Left lung (tissue), 10 donors: ENCODE results near the gene RDM1. TPM values are rescaled to one million over a fixed set of nuclear protein-coding genes. Genes with fewer than 3 reads are reported as not detected.
"Not testable (repeated sequence)": the region's sequence is repeated elsewhere in the genome, so short reads cannot be mapped to it uniquely, and the experiment has no call there.

Source experiments
- ATAC-seq: fragments of 200-7000 bp; cut with Tn5 transposase; one replicate; pipeline ENCODE4 v1.9.1; 2020; ENCODE audit warnings: moderate library complexity
- DNase-seq, 4 donors: peaks; one replicate each; pipeline ENCODE4 v3.0.0-alpha.2; 2013 to 2020
- H3K27ac ChIP-seq, 2 donors: fragments of 200-600 bp; sonication (generic) in 1 of 2; one replicate each; pipeline versions ENCODE4 v1.5.0 to v1.8.0; 2020 to 2021
- H3K27me3 ChIP-seq, 2 donors: fragments of 200-600 bp; sonication (generic) in 1 of 2; one replicate each; pipeline versions ENCODE4 v1.5.0 to v1.8.0; 2020 to 2021
- H3K36me3 ChIP-seq, 2 donors: fragments of 200-600 bp; sonication (generic) in 1 of 2; one replicate each; pipeline versions ENCODE4 v1.5.0 to v1.8.0; 2020 to 2021
- H3K4me1 ChIP-seq, 2 donors: fragments of 200-600 bp; one replicate each; pipeline ENCODE4 v1.8.0; 2021
- H3K4me3 ChIP-seq, 2 donors: fragments of 200-600 bp; sonication (generic) in 1 of 2; one replicate each; pipeline versions ENCODE4 v1.5.0 to v1.8.0; 2020 to 2021; ENCODE audit warnings: mild to moderate bottlenecking in 1 of 2
- H3K9me3 ChIP-seq, 2 donors: fragments of 200-600 bp; sonication (generic) in 1 of 2; one replicate each; pipeline versions ENCODE4 v1.5.0 to v1.8.0; 2020 to 2021
- intact Hi-C, 2 donors: fragments of 100-400 bp; cut with DNase I; formaldehyde crosslinking; loops; one replicate each; pipeline versions ENCODE4 v1.11.2 to v1.14.2; 2022
- polyA plus RNA-seq, 6 donors: library from polyadenylated mRNA; unstranded; fragments of 120-200 nt; gene quantifications; one replicate each; pipeline ENCODE4 v1.2.1, GENCODE V29; 2013; ENCODE audit not compliant: insufficient read length in 6 of 6
- total RNA-seq, 2 donors: library from RNA; stranded (reverse); fragmentation: NEBNext Ultra II Directional; extraction: Animal tissue kit (Norgen Biotek cat#: 25700); gene quantifications; one replicate each; pipeline ENCODE4 v1.2.1, GENCODE V29; 2021
- TF ChIP-seq, protein P1 (sequence below), 2 donors: fragments of 200-600 bp; sonication (generic) in 1 of 2; IDR thresholded peaks; one replicate each; pipeline versions ENCODE4 v1.5.0 to v1.8.0; 2021; ENCODE audit warnings: antibody characterized with exemption in 2 of 2
- donor health status: DM: no; HTN: yes; CAD: no.
- donor health status: DM: no; HTN: no; CAD: no.

Gene RDM1
- total and polyA plus RNA-seq, 8 donors, result 1.8 to 4.2 (median 2.5) TPM; not detected in 1

DNA sequence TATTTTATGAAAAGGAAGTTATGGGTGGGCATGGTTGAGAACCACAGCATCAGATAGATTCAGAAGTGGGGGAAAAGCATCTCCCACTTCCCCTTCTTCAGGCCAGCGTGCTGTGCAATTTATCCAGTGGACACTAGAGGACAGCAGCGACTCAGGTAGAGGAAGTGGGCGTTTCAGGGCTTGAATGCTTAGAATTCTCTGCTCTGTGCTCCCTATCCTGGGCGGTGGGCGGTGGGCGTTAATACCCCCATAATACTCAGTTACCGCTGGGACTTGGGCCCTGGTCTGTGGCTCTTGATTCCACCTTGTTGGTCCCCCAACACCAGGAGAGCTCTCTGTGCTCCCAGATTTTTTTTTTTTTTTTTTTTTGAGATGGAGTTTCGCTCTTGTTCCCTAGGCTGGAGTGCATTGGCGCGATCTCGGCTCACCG is 16.6 kb upstream of the RDM1 start:
- intact Hi-C loops, result no loop called here
- ATAC-seq, result peak; percentile 94
- Histone ChIP-seq H3K4me1 (no peaks in the 10 kb centered on the region), H3K9me3 (no peaks in the 10 kb centered on the region), H3K27me3 (no peaks in the 10 kb centered on the region), H3K36me3 (no peaks in the 10 kb centered on the region), H3K27ac (no peak overlapping the region), H3K4me3 (no peak overlapping the region)
- DNase-seq, result peak in 2 of 4 donors; percentile 28 to 42
- TF ChIP-seq, protein P1, sequence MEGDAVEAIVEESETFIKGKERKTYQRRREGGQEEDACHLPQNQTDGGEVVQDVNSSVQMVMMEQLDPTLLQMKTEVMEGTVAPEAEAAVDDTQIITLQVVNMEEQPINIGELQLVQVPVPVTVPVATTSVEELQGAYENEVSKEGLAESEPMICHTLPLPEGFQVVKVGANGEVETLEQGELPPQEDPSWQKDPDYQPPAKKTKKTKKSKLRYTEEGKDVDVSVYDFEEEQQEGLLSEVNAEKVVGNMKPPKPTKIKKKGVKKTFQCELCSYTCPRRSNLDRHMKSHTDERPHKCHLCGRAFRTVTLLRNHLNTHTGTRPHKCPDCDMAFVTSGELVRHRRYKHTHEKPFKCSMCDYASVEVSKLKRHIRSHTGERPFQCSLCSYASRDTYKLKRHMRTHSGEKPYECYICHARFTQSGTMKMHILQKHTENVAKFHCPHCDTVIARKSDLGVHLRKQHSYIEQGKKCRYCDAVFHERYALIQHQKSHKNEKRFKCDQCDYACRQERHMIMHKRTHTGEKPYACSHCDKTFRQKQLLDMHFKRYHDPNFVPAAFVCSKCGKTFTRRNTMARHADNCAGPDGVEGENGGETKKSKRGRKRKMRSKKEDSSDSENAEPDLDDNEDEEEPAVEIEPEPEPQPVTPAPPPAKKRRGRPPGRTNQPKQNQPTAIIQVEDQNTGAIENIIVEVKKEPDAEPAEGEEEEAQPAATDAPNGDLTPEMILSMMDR (IDR thresholded peaks at IDR 0.05), result peak; percentile 61 to 71

DNA sequence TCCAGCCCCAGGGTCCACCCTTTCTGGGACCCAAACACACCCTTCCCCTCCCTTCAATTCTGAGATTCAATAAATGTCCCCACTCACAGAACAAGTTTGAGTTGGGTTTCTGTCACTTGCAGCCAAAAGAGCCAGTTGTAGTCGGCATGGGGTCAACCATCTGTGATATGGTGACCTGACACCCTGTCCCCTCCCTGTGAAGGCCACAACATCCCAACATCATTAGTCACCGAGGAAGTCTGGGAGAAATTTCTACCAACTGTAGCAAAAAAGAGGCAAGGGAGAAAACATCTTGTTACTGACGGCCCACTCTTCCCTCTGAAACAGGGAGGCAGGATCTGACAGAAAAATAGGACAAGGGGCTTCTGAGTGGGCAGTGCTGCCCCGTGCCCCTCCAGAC is 13.6 kb upstream of the RDM1 start:
- intact Hi-C loops, result no loop called here
- Histone ChIP-seq H3K4me3 (no peak overlapping the region), H3K27ac (no peak overlapping the region), H3K36me3 (no peaks in the 10 kb centered on the region), H3K9me3 (no peaks in the 10 kb centered on the region), H3K4me1 (no peaks in the 10 kb centered on the region), H3K27me3 (no peaks in the 10 kb centered on the region)
- TF ChIP-seq, protein P1 (IDR thresholded peaks at IDR 0.05), result no peak
- DNase-seq (no peak), ATAC-seq (no peak)

DNA sequence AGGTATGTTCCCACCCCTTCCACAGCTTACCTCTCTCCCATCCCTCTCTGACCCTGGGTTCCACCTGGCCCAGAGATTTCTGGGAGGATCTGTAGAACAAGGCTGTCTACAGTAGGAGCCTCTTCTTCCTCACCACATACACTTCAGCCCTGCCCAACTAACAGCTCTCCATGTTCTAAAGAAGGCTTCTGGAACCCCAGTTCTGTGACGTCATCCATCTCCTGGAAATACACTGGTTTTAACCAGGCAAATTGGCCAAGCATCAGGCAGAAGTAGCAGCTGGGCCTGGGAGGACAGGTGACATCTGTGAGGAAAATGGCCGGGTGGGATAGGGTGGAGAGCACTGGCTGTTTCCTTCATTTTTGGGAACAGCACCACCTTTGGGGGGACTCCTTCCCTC is 13.0 kb upstream of the RDM1 start, which contains the start of gene LYZL6:
Gene LYZL6, minus strand, starts transcription at position 177 of the 400 bp plus-strand sequence. CDS start 4,357 bp downstream, outside the sequence.
- DNase-seq (no peak), ATAC-seq (no peak)
- Histone ChIP-seq H3K4me3 (no peak within 1 kb of the TSS), H3K36me3 (no peaks in the 10 kb centered on the region), H3K9me3 (no peaks in the 10 kb centered on the region), H3K27ac (no peak within 1 kb of the TSS), H3K27me3 (no peaks in the 10 kb centered on the region), H3K4me1 (no peaks in the 10 kb centered on the region)
- TF ChIP-seq, protein P1 (IDR thresholded peaks at IDR 0.05), result no peak
- intact Hi-C loops, result no loop called here

DNA sequence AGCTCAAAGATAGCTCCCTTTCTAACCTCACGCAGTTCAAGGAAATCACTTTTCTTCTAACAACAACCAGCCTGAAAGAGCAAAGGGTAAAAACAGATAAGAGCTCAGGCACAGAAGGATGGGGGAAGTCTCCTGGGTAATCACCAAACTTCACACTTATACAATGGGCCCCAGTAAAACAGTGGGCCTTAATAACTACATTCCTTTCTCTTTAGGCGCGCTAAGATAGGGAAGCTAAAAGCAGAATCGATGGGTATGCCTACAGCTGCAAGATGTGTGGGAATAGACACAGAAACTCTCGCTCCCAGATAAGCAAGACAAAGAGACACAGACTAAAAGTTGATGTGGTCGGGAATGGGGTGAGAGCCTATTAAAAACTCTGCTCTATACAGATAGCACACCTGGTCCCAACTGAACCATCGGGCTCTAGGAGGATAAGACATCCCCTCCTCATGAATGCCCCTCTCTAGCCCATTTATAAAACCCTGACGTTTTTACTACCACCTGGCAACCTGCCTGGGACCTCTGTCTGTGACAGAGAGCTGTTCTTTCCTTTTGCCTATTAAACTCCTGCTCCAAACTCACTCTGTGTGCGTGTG is 12.1 kb upstream of the RDM1 start:
- no peaks in the 10 kb centered on the region for H3K36me3 ChIP-seq
- TF ChIP-seq, protein P1 (IDR thresholded peaks at IDR 0.05), result no peak
- H3K9me3 ChIP-seq, result no peaks in the 10 kb centered on the region
- no peaks in the 10 kb centered on the region for H3K27me3 ChIP-seq
- ATAC-seq (no peak), DNase-seq (no peak)
- H3K4me3 ChIP-seq, result no peak overlapping the region
- intact Hi-C loops, result no loop called here
- no peaks in the 10 kb centered on the region for H3K4me1 ChIP-seq
- H3K27ac ChIP-seq, result no peak overlapping the region

DNA sequence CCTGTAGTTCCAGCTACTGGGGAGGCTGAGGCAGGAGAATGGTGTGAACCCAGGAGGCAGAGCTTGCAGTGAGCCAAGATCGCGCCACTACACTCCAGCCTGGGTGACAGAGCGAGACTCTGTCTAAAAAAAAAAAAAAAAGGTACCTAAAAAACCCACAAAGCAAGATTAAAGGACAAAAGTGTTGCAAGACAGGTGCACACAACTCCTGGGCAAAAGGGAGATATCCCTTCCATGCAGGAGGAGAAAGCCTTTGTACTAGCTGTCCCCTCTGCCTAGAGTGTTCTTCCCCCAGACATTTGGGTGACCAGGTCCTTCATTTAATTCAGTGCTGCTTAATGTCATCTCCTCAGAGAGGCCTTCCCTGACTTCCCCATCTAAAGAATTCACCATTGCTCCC is 7.9 kb upstream of the RDM1 start:
- H3K4me3 ChIP-seq, H3K9me3 ChIP-seq, H3K27ac ChIP-seq, H3K4me1 ChIP-seq, H3K27me3 ChIP-seq, DNase-seq, ATAC-seq, H3K36me3 ChIP-seq, intact Hi-C loops: not testable (repeated sequence)

DNA sequence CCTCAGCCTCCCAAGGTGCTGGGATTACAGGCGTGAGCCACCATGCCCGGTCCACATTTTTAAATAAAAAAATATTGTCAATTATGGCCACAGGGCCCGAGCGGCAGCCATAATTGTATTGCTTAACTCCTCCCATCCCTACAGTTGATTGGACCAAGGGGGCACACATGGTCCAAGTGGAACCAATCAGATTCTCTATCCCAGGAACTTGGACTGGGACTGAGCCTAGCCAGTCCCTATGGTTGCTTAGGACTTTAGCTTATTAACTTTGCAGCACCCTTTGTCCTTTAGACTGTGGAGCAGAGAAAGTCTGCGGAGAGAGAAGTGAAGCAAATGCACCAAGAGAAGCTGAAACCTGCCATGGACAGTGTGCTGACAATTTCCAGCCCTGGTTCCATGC is 5.5 kb upstream of the RDM1 start:
- H3K27me3 ChIP-seq, result no peaks in the 10 kb centered on the region
- intact Hi-C loops, result no loop called here
- H3K36me3 ChIP-seq, result no peaks in the 10 kb centered on the region
- H3K27ac ChIP-seq, result no peak overlapping the region
- H3K9me3 ChIP-seq, result no peaks in the 10 kb centered on the region
- ATAC-seq (no peak), DNase-seq (no peak)
- no peak overlapping the region for H3K4me3 ChIP-seq
- no peaks in the 10 kb centered on the region for H3K4me1 ChIP-seq
- TF ChIP-seq, protein P1 (IDR thresholded peaks at IDR 0.05), result no peak
